IMR-90 (cell line): ENCODE measurements around the gene F2. TPM values are rescaled to one million over a fixed set of nuclear protein-coding genes. Genes with fewer than 3 reads are reported as not detected.
A peak's percentile ranks its signal among the peaks of the same experiment; 100 is the strongest.

ENCODE experiments used
- ATAC-seq: fragments of 200-7000 bp; cut with Tn5 transposase; 2 replicates; pipeline ENCODE4 v1.9.1; 2020; ENCODE audit warnings: low read depth, mild to moderate bottlenecking, moderate library complexity
- BruUV-seq: library from RNA; stranded (reverse); fragments of 400-500 nt; replicated peaks from 2 replicates; lab custom pipeline; 2021; lab: Mats Ljungman, UMichigan
- CTCF ChIA-PET: fragments of 300-600 bp; formaldehyde crosslinking; extraction: SDS; loops from one replicate; lab custom pipeline; 2021; ENCODE audit warnings: antibody characterized with exemption; lab: Yijun Ruan, JAX
- POLR2A ChIA-PET: fragments of 300-600 bp; sonication (Branson Sonifier 250); formaldehyde crosslinking; loops from one replicate; lab custom pipeline; 2022; ENCODE audit warnings: antibody characterized with exemption; ENCODE audit not compliant: unreplicated experiment; lab: Charles Lee
- DNase-seq: peaks from one replicate; pipeline ENCODE4 v3.0.0; 2013
- H2AFZ ChIP-seq: replicated peaks from 2 replicates; pipeline ENCODE3; 2013; ENCODE audit warnings: low read length, mild to moderate bottlenecking; ENCODE audit not compliant: poor library complexity
- H2AK5ac ChIP-seq: 2 replicates; pipeline ENCODE4 v1.6.1; 2013; ENCODE audit warnings: low read depth, low read length, inconsistent platforms
- H2AK9ac ChIP-seq: replicated peaks from 2 replicates; pipeline ENCODE3; 2013; ENCODE audit warnings: mild to moderate bottlenecking, low read depth, low read length, moderate library complexity; ENCODE audit not compliant: poor library complexity
- H2BK120ac ChIP-seq: 2 replicates; pipeline ENCODE4 v1.6.1; 2013; ENCODE audit warnings: low read depth, low read length, inconsistent platforms
- H2BK15ac ChIP-seq: 3 replicates; pipeline ENCODE4 v1.6.1; 2013; ENCODE audit warnings: low read depth, low read length, inconsistent platforms
- H2BK20ac ChIP-seq: 2 replicates; pipeline ENCODE4 v1.6.1; 2013; ENCODE audit warnings: low read depth, mild to moderate bottlenecking, inconsistent platforms, low read length, moderate library complexity
- H2BK5ac ChIP-seq: 2 replicates; pipeline ENCODE4 v1.6.1; 2013; ENCODE audit warnings: mild to moderate bottlenecking, low read depth, low read length, inconsistent platforms; ENCODE audit not compliant: poor library complexity, severe bottlenecking
- H3K14ac ChIP-seq: replicated peaks from 2 replicates; pipeline ENCODE4 v1.6.1; 2013; ENCODE audit warnings: low read depth, low read length, inconsistent platforms
- H3K18ac ChIP-seq: 2 replicates; pipeline ENCODE4 v1.6.1; 2013; ENCODE audit warnings: low read depth, low read length, control low read depth
- H3K23ac ChIP-seq: 2 replicates; pipeline ENCODE4 v1.6.1; 2013; ENCODE audit warnings: low read depth, low read length, inconsistent platforms
- H3K27ac ChIP-seq: 2 replicates; pipeline ENCODE4 v1.5.1; 2013; ENCODE audit warnings: mild to moderate bottlenecking, control low read depth, low read length; ENCODE audit not compliant: insufficient read depth
- H3K27me3 ChIP-seq: 2 replicates; pipeline ENCODE4 v1.6.1; 2013; ENCODE audit warnings: low read length; ENCODE audit not compliant: control insufficient read depth, insufficient read depth
- H3K36me3 ChIP-seq: 2 replicates; pipeline ENCODE4 v1.6.1; 2013; ENCODE audit warnings: low read length, mixed read lengths; ENCODE audit not compliant: control insufficient read depth, insufficient read depth
- H3K4ac ChIP-seq: 2 replicates; pipeline ENCODE4 v1.6.1; 2013; ENCODE audit warnings: low read depth, low read length, inconsistent platforms
- H3K4me1 ChIP-seq: 2 replicates; pipeline ENCODE4 v1.6.1; 2013; ENCODE audit warnings: low read length, mixed read lengths; ENCODE audit not compliant: control insufficient read depth, insufficient read depth
- H3K4me2 ChIP-seq: 2 replicates; pipeline ENCODE4 v1.6.1; 2013; ENCODE audit warnings: low read depth, mild to moderate bottlenecking, control low read depth, low read length, moderate library complexity
- H3K4me3 ChIP-seq: 2 replicates; pipeline ENCODE4 v1.5.1; 2013; ENCODE audit warnings: low read depth, mild to moderate bottlenecking, control low read depth, low read length, moderate library complexity; ENCODE audit not compliant: insufficient read depth
- H3K56ac ChIP-seq: 2 replicates; pipeline ENCODE4 v1.6.1; 2013; ENCODE audit warnings: low read length, inconsistent platforms; ENCODE audit not compliant: insufficient read depth; ENCODE audit errors: extremely low read depth
- H3K79me1 ChIP-seq, 2 experiments: 2 replicates each; pipeline ENCODE4 v1.6.1; 2013; ENCODE audit warnings: low read length in 2 of 2, inconsistent platforms in 1 of 2, low read depth in 1 of 2
- H3K9ac ChIP-seq: 2 replicates; pipeline ENCODE4 v1.6.1; 2013; ENCODE audit warnings: low read depth, low read length, control low read depth
- H3K9me1 ChIP-seq: 2 replicates; pipeline ENCODE4 v1.6.1; 2013; ENCODE audit warnings: low read length, inconsistent platforms; ENCODE audit not compliant: insufficient read depth
- H3K9me3 ChIP-seq: 2 replicates; pipeline ENCODE4 v1.6.1; 2013; ENCODE audit warnings: low read length; ENCODE audit not compliant: control insufficient read depth, insufficient read depth
- H4K20me1 ChIP-seq: 2 replicates; pipeline ENCODE4 v1.6.1; 2013; ENCODE audit warnings: low read length, inconsistent platforms; ENCODE audit not compliant: insufficient read depth
- H4K5ac ChIP-seq: 2 replicates; pipeline ENCODE4 v1.6.1; 2013; ENCODE audit warnings: mild to moderate bottlenecking, low read depth, low read length, control low read depth
- H4K8ac ChIP-seq, 2 experiments: 2 replicates each; pipeline ENCODE4 v1.6.1; 2013; ENCODE audit warnings: low read depth in 2 of 2, low read length in 2 of 2, control low read depth in 1 of 2, inconsistent platforms in 1 of 2
- H4K91ac ChIP-seq: 2 replicates; pipeline ENCODE4 v1.6.1; 2013; ENCODE audit warnings: low read depth, low read length, inconsistent platforms; ENCODE audit not compliant: insufficient read depth
- BHLHE40 ChIP-seq: fragments of 150-350 bp; IDR thresholded peaks from 2 replicates; pipeline ENCODE4 v1.6.1; 2016; ENCODE audit warnings: mild to moderate bottlenecking, low read depth, low read length
- CHD1 ChIP-seq: IDR thresholded peaks from 2 replicates; pipeline ENCODE4 v1.6.1; 2012; ENCODE audit warnings: low read depth, low read length, improper control_type of control experiment
- MAFK ChIP-seq: IDR thresholded peaks from 2 replicates; pipeline ENCODE4 v1.6.1; 2012; ENCODE audit warnings: low read depth, low read length, improper control_type of control experiment
- MAZ ChIP-seq: IDR thresholded peaks from 2 replicates; pipeline ENCODE4 v1.6.1; 2012; ENCODE audit warnings: low read depth, mild to moderate bottlenecking, low read length, improper control_type of control experiment, moderate library complexity, borderline replicate concordance
- USF2 ChIP-seq: fragments of 150-350 bp; IDR thresholded peaks from 2 replicates; pipeline ENCODE4 v1.6.1; 2017; ENCODE audit warnings: mild to moderate bottlenecking, antibody characterized with exemption, low read length, low read depth
- WGBS, 2 experiments: methylation state at CpG; one replicate each; pipeline versions ENCODE4 v1.1.5 to v1.1.7; 2013; ENCODE audit warnings: missing lambda C conversion rate in 2 of 2; ENCODE audit not compliant: insufficient read length in 1 of 2; ENCODE audit errors: extremely low coverage in 2 of 2; 5-methylcytosine and 5-hydroxymethylcytosine counted together
- dilution Hi-C: fragments of 300-500 bp; cut with HindIII; formaldehyde crosslinking; loops from one replicate; pipeline ENCODE4 v1.14.3; 2018; ENCODE audit warnings: low sequenced_read_pairs; ENCODE audit not compliant: unreplicated experiment
- in situ Hi-C: fragments of 300-500 bp; cut with MboI; formaldehyde crosslinking; loops from 3 replicates; pipeline ENCODE4 v1.14.3; 2019; ENCODE audit warnings: low sequenced_read_pairs, inconsistent platforms, mixed read lengths
- intact Hi-C: fragments of 100-400 bp; cut with micrococcal nuclease; formaldehyde crosslinking; loops from 2 replicates; pipeline ENCODE4 v1.10.0; 2022
- polyA plus RNA-seq, 3 experiments: library from polyadenylated mRNA; depleted of rRNA; stranded (reverse); fragments of >200 nt; gene quantifications; 2 replicates each; pipeline ENCODE4 v1.2.3, GENCODE V29; 2012; ENCODE audit warnings: low replicate concordance in 1 of 3
- total RNA-seq: library from RNA; depleted of rRNA; stranded (reverse); fragments of >200 nt; gene quantifications from 2 replicates; pipeline ENCODE4 v1.2.3, GENCODE V29; 2012

Gene F2
- total and polyA plus RNA-seq, 2 of the 4 experiments (the other 2 are of a cell fraction): not detected

DNA sequence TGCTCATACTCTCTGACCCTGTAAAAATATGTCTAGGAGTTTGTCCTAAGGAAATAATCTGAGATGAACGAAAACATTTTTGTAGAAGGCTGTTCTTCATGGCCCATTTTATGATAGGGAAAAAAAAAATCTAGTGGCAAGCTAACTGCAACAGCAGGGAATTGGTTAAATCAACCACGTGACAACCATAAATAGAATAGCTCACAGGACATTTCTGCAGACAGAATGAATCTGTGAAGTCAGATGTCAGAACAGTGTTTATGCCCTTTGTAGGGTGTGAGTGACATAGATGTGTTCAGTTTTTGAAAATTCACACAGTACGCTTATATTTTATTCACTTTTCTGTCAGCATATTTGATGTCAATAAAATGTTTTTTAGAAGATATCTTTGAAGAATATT, 34.6 kb upstream of the F2 start:
- peaks cover 6% of the 10 kb centered on the region; the same call in 1 of the 2 replicates for H4K20me1 ChIP-seq
- intact Hi-C loops: loop anchor here (10.0 kb wide), 1 partner anchor 300 kb away; the partner anchor contains the start of gene MDK
- no peak overlapping the region for H3K18ac ChIP-seq
- ATAC-seq: no peak
- H3K4me3 ChIP-seq: no peak overlapping the region
- no CpG with 5 or more reads among the region's 3 CpGs for WGBS, 2 experiments
- no peak overlapping the region for H2BK5ac ChIP-seq
- ChIA-PET POLR2A (no interaction called here), CTCF (no interaction called here)
- no peak overlapping the region for H2AFZ ChIP-seq
- no peak overlapping the region for H4K5ac ChIP-seq
- no peak overlapping the region for H2BK120ac ChIP-seq
- H3K4me1 ChIP-seq: peaks cover 18% of the 10 kb centered on the region
- no peak overlapping the region for H3K4me2 ChIP-seq
- H2AK9ac ChIP-seq: no peak overlapping the region
- no peak overlapping the region for H4K91ac ChIP-seq
- H3K27ac ChIP-seq: no peak overlapping the region
- H2BK20ac ChIP-seq: no peak overlapping the region
- H3K36me3 ChIP-seq: peaks cover 57% of the 10 kb centered on the region
- H3K23ac ChIP-seq: no peak overlapping the region
- no peak overlapping the region for H2AK5ac ChIP-seq
- H3K14ac ChIP-seq: no peak overlapping the region
- H3K79me1 ChIP-seq: peaks cover 12 to 41% of the 10 kb centered on the region in 2 experiments; a peak in 3 of 4 replicates
- TF ChIP-seq USF2 (0 out of 2 replicates have a peak, but pooled peaks have one; percentile 9), BHLHE40 (no peak), MAFK (no peak), CHD1 (no peak), MAZ (no peak)
- H4K8ac ChIP-seq: no peak overlapping the region
- H3K9me3 ChIP-seq: no peaks in the 10 kb centered on the region
- no TSS peak for BruUV-seq
- peaks cover 26% of the 10 kb centered on the region for H3K9me1 ChIP-seq
- in situ Hi-C loops: no loop called here
- no peak overlapping the region for H3K56ac ChIP-seq
- dilution Hi-C loops: no loop called here
- H3K27me3 ChIP-seq: no peaks in the 10 kb centered on the region
- DNase-seq: no peak
- H2BK15ac ChIP-seq: no peak overlapping the region
- H3K9ac ChIP-seq: no peak overlapping the region
- no peak overlapping the region for H3K4ac ChIP-seq
